H9 (cell line): ENCODE results near the gene ZNF385D. TPM values are rescaled to one million over a fixed set of nuclear protein-coding genes. Genes with fewer than 3 reads are reported as not detected.

Source experiments
- DNase-seq: peaks from one replicate; pipeline ENCODE4 v3.0.0-alpha.2; 2017
- H2AFZ ChIP-seq: one replicate; pipeline ENCODE4 v1.6.1; 2013; ENCODE audit warnings: mild to moderate bottlenecking, low read length, control low read depth, moderate library complexity
- H2AK5ac ChIP-seq: 2 replicates; pipeline ENCODE4 v1.6.1; 2013; ENCODE audit warnings: low read length, control low read depth, mixed read lengths; ENCODE audit not compliant: insufficient read length
- H2BK120ac ChIP-seq: one replicate; pipeline ENCODE4 v1.6.1; 2013; ENCODE audit warnings: low read depth, mild to moderate bottlenecking, low read length, control low read depth, inconsistent platforms; ENCODE audit not compliant: poor library complexity, severe bottlenecking
- H2BK12ac ChIP-seq: 2 replicates; pipeline ENCODE4 v1.6.1; 2013; ENCODE audit warnings: low read length, control low read depth, mixed read lengths, low read depth; ENCODE audit not compliant: insufficient read length
- H2BK15ac ChIP-seq: 2 replicates; pipeline ENCODE4 v1.6.1; 2013; ENCODE audit warnings: low read depth, low read length, control low read depth
- H2BK20ac ChIP-seq: one replicate; pipeline ENCODE4 v1.6.1; 2013; ENCODE audit warnings: low read depth, mild to moderate bottlenecking, low read length, control low read depth, inconsistent platforms; ENCODE audit not compliant: poor library complexity, severe bottlenecking
- H2BK5ac ChIP-seq: 2 replicates; pipeline ENCODE4 v1.6.1; 2013; ENCODE audit warnings: low read length, control low read depth, mixed read lengths; ENCODE audit not compliant: insufficient read length
- H3K14ac ChIP-seq: 2 replicates; pipeline ENCODE4 v1.6.1; 2013; ENCODE audit warnings: low read length, control low read depth; ENCODE audit not compliant: insufficient read depth
- H3K18ac ChIP-seq: 2 replicates; pipeline ENCODE4 v1.6.1; 2013; ENCODE audit warnings: low read depth, mild to moderate bottlenecking, mixed read lengths, low read length, control low read depth; ENCODE audit not compliant: insufficient read length
- H3K23ac ChIP-seq: 2 replicates; pipeline ENCODE4 v1.6.1; 2013; ENCODE audit warnings: low read length, control low read depth, mixed read lengths, low read depth; ENCODE audit not compliant: insufficient read length
- H3K23me2 ChIP-seq: 2 replicates; pipeline ENCODE4 v1.6.1; 2013; ENCODE audit warnings: low read depth, mild to moderate bottlenecking, mixed read lengths, low read length, control low read depth; ENCODE audit not compliant: insufficient read length, poor library complexity, severe bottlenecking
- H3K27ac ChIP-seq: 2 replicates; pipeline ENCODE4 v1.5.1; 2013; ENCODE audit warnings: low read length, control low read depth, mixed read lengths, low read depth; ENCODE audit not compliant: insufficient read length
- H3K27me3 ChIP-seq: 2 replicates; pipeline ENCODE4 v1.6.1; 2013; ENCODE audit warnings: low read length, control low read depth, inconsistent platforms; ENCODE audit not compliant: insufficient read depth
- H3K4ac ChIP-seq: 2 replicates; pipeline ENCODE4 v1.6.1; 2013; ENCODE audit warnings: low read depth, mild to moderate bottlenecking, control low read depth, inconsistent platforms, low read length, moderate library complexity
- H3K4me1 ChIP-seq: 2 replicates; pipeline ENCODE4 v1.6.1; 2013; ENCODE audit warnings: low read length, control low read depth, inconsistent platforms; ENCODE audit not compliant: insufficient read depth
- H3K4me2 ChIP-seq: 2 replicates; pipeline ENCODE4 v1.6.1; 2013; ENCODE audit warnings: low read length, control low read depth, mixed read lengths; ENCODE audit not compliant: insufficient read length, insufficient read depth
- H3K56ac ChIP-seq: 2 replicates; pipeline ENCODE4 v1.6.1; 2013; ENCODE audit warnings: low read depth, mild to moderate bottlenecking, mixed read lengths, low read length, control low read depth; ENCODE audit not compliant: insufficient read length
- H3K79me1 ChIP-seq: 2 replicates; pipeline ENCODE4 v1.6.1; 2013; ENCODE audit warnings: low read depth, mild to moderate bottlenecking, moderate library complexity, low read length, control low read depth, inconsistent platforms; ENCODE audit not compliant: insufficient read depth, poor library complexity, severe bottlenecking
- H3K79me2 ChIP-seq: 2 replicates; pipeline ENCODE4 v1.6.1; 2013; ENCODE audit warnings: low read length, control low read depth, inconsistent platforms; ENCODE audit not compliant: insufficient read depth
- H3K9ac ChIP-seq: 2 replicates; pipeline ENCODE4 v1.6.1; 2013; ENCODE audit warnings: low read length, control low read depth, mixed read lengths; ENCODE audit not compliant: insufficient read length; ENCODE audit errors: extremely low read depth
- H3K9me3 ChIP-seq: one replicate; pipeline ENCODE4 v1.6.1; 2013; ENCODE audit warnings: low read depth, low read length, inconsistent platforms; ENCODE audit not compliant: control insufficient read depth
- H3T11ph ChIP-seq: one replicate; pipeline ENCODE4 v1.6.1; 2013; ENCODE audit warnings: mild to moderate bottlenecking, low read length, control low read depth, inconsistent platforms
- H4K20me1 ChIP-seq: one replicate; pipeline ENCODE4 v1.6.1; 2013; ENCODE audit not compliant: control insufficient read depth, insufficient read length, insufficient read depth
- H4K5ac ChIP-seq: 2 replicates; pipeline ENCODE4 v1.6.1; 2013; ENCODE audit warnings: low read depth, mild to moderate bottlenecking, mixed read lengths, low read length, control low read depth; ENCODE audit not compliant: insufficient read length
- H4K8ac ChIP-seq: replicated peaks from 2 replicates; pipeline ENCODE4 v1.6.1; 2013; ENCODE audit warnings: low read length, control low read depth, mixed read lengths, low read depth; ENCODE audit not compliant: insufficient read length
- H4K91ac ChIP-seq: 2 replicates; pipeline ENCODE4 v1.6.1; 2013; ENCODE audit warnings: low read depth, mild to moderate bottlenecking, moderate library complexity, mixed read lengths, low read length, control low read depth; ENCODE audit not compliant: insufficient read length
- H3K27ac Mint-ChIP-seq, 3 experiments: 2 replicates in 2 of 3; 3 replicates in 1 of 3; pipeline ENCODE4 v1.8.0; 2020 to 2021; ENCODE audit warnings: mixed read lengths in 3 of 3, mild to moderate bottlenecking in 1 of 3, moderate library complexity in 1 of 3
- H3K27me3 Mint-ChIP-seq: 2 replicates; pipeline ENCODE4 v1.8.0; 2021; ENCODE audit warnings: low read depth, mild to moderate bottlenecking, moderate library complexity, mixed read lengths
- H3K36me3 Mint-ChIP-seq, 3 experiments: 2 replicates in 2 of 3; 3 replicates in 1 of 3; pipeline ENCODE4 v1.8.0; 2020 to 2021; ENCODE audit warnings: low read depth in 3 of 3, mixed read lengths in 3 of 3; ENCODE audit not compliant: insufficient read depth in 1 of 3
- H3K4me1 Mint-ChIP-seq, 2 experiments: 2 replicates each; pipeline ENCODE4 v1.8.0; 2020; ENCODE audit warnings: mixed read lengths in 2 of 2
- H3K4me3 Mint-ChIP-seq, 2 experiments: 2 replicates in 1 of 2; 3 replicates in 1 of 2; pipeline ENCODE4 v1.8.0; 2020 to 2021; ENCODE audit warnings: mild to moderate bottlenecking in 2 of 2, mixed read lengths in 2 of 2, moderate library complexity in 1 of 2
- H3K9me3 Mint-ChIP-seq, 2 experiments: 2 replicates in 1 of 2; 3 replicates in 1 of 2; pipeline ENCODE4 v1.8.0; 2020; ENCODE audit warnings: mild to moderate bottlenecking in 2 of 2, mixed read lengths in 2 of 2, moderate library complexity in 1 of 2
- WGBS: extraction: QIAGEN DNeasy Blood & Tissue Kit; methylation state at CpG from one replicate; pipeline ENCODE4 v1.1.7; 2013; ENCODE audit warnings: missing lambda C conversion rate, low lambda C conversion rate, mixed read lengths; ENCODE audit not compliant: insufficient read length; ENCODE audit errors: extremely low coverage; 5-methylcytosine and 5-hydroxymethylcytosine counted together
- total RNA-seq: library from RNA; stranded (reverse); gene quantifications from 2 replicates; pipeline ENCODE4 v1.2.1, GENCODE V29; 2021
- TF ChIP-seq, protein P1 (sequence below): fragments of 200-600 bp; sonication (generic); conservative IDR thresholded peaks from 3 replicates; pipeline ENCODE4 v1.8.0; 2021; ENCODE audit warnings: antibody characterized with exemption, mild to moderate bottlenecking

The ZNF385D gene
- total RNA-seq, 1 experiment from 2014 or later: 1.5 TPM

GRCh38 chr3:21705769-21706168 lies 45.2 kb downstream of the ZNF385D start:
- H3K27me3 Mint-ChIP-seq: no peaks in the 10 kb centered on the region
- H4K20me1 ChIP-seq: no peaks in the 10 kb centered on the region
- no peak overlapping the region for H2AK5ac ChIP-seq
- H3K4me1 Mint-ChIP-seq: no peaks in the 10 kb centered on the region
- peak overlapping the region in 1 of 3 experiments; percentile 47; a peak in 2 of 7 replicates for H3K27ac Mint-ChIP-seq
- H2BK15ac ChIP-seq: no peak overlapping the region
- H3K14ac ChIP-seq: no peak overlapping the region
- no peak overlapping the region for H2BK120ac ChIP-seq
- H2BK12ac ChIP-seq: no peak overlapping the region
- H4K8ac ChIP-seq: no peak overlapping the region
- TF ChIP-seq, protein P1, sequence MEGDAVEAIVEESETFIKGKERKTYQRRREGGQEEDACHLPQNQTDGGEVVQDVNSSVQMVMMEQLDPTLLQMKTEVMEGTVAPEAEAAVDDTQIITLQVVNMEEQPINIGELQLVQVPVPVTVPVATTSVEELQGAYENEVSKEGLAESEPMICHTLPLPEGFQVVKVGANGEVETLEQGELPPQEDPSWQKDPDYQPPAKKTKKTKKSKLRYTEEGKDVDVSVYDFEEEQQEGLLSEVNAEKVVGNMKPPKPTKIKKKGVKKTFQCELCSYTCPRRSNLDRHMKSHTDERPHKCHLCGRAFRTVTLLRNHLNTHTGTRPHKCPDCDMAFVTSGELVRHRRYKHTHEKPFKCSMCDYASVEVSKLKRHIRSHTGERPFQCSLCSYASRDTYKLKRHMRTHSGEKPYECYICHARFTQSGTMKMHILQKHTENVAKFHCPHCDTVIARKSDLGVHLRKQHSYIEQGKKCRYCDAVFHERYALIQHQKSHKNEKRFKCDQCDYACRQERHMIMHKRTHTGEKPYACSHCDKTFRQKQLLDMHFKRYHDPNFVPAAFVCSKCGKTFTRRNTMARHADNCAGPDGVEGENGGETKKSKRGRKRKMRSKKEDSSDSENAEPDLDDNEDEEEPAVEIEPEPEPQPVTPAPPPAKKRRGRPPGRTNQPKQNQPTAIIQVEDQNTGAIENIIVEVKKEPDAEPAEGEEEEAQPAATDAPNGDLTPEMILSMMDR: no peak
- H4K91ac ChIP-seq: no peak overlapping the region
- no peak overlapping the region for H2BK20ac ChIP-seq
- peaks cover 0 to 9% of the 10 kb centered on the region in 2 experiments; a peak in 2 of 5 replicates for H3K9me3 Mint-ChIP-seq
- no peak overlapping the region for H3K18ac ChIP-seq
- H3K4me2 ChIP-seq: no peak overlapping the region
- H3K56ac ChIP-seq: no peak overlapping the region
- no peak overlapping the region for H3K9ac ChIP-seq
- H3K4ac ChIP-seq: no peak overlapping the region
- peak overlapping the region; percentile 43 for H4K5ac ChIP-seq
- no peaks in the 10 kb centered on the region for H3K27me3 ChIP-seq
- peaks cover 0 to 7% (median 0%) of the 10 kb centered on the region in 3 experiments; a peak in 1 of 7 replicates for H3K36me3 Mint-ChIP-seq
- H3K4me3 Mint-ChIP-seq: no peak overlapping the region
- H3K79me1 ChIP-seq: no peaks in the 10 kb centered on the region
- H3K4me1 ChIP-seq: no peaks in the 10 kb centered on the region
- no peak for DNase-seq
- H3K9me3 ChIP-seq: no peaks in the 10 kb centered on the region
- no peak overlapping the region for H3T11ph ChIP-seq
- no peaks in the 10 kb centered on the region for H3K23me2 ChIP-seq
- no CpG with 5 or more reads among the region's 3 CpGs for WGBS
- H2BK5ac ChIP-seq: no peak overlapping the region
- no peak overlapping the region for H2AFZ ChIP-seq
- H3K23ac ChIP-seq: no peak overlapping the region
- no peaks in the 10 kb centered on the region for H3K79me2 ChIP-seq
- no peak overlapping the region for H3K27ac ChIP-seq
